GM06990 (cell line): ENCODE data around the gene STARD13.
"Not testable (repeated sequence)": the region's sequence is repeated elsewhere in the genome, so short reads cannot be mapped to it uniquely, and the experiment has no call there.

ENCODE experiments used
- DNase-seq: peaks from one replicate; pipeline ENCODE4 v3.0.0-alpha.2; 2011; ENCODE audit not compliant: insufficient read length; ENCODE audit errors: extremely low read depth
- H3K27me3 ChIP-seq: replicated peaks from 2 replicates; pipeline ENCODE4 v1.6.0; 2011; ENCODE audit warnings: low read length; ENCODE audit not compliant: control insufficient read depth, insufficient read depth
- H3K36me3 ChIP-seq: 2 replicates; pipeline ENCODE4 v1.5.1; 2011; ENCODE audit warnings: low read length; ENCODE audit not compliant: control insufficient read depth, insufficient read depth
- H3K4me3 ChIP-seq: replicated peaks from 2 replicates; pipeline ENCODE4 v1.5.1; 2011; ENCODE audit warnings: low read depth, mild to moderate bottlenecking, control low read depth, low read length
- CTCF ChIP-seq: IDR thresholded peaks from 2 replicates; pipeline ENCODE4 v1.5.1; 2011; ENCODE audit warnings: low read length, control low read depth, mild to moderate bottlenecking, inconsistent platforms; ENCODE audit not compliant: insufficient read depth, poor library complexity, severe bottlenecking

Gene STARD13

DNA sequence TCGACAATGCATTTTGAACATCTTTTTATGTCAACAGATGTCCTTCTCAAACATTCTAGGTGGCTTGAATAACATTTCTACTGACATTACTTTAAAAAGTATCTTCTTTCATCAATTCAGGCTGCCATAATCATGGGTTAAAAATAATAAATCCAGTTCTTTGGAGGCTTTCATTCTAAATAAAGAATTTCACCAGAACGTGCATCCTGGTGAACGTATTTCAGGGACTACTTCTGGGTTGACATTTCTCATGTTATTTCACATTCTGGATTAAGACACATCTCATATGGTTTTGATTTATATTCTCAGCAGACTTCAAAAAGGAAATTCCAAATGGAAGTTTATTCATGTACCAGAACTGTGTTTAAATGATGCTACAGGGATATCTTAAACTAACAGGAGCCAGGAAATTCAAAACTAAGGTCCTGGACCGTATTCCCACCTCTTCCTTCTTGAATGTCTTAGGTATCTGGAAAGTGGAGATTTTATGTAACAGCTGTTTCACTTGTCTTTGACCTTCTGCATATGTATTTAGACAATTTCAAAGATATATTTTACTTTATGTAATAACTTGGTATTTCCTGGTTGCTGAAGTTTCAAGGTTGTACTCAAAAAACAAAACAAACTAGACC is 107.2 kb downstream of the STARD13 start:
- no peak for TF ChIP-seq CTCF
- Histone ChIP-seq H3K27me3 (no peaks in the 10 kb centered on the region), H3K4me3 (no peak overlapping the region), H3K36me3 (no peaks in the 10 kb centered on the region; the same call in 1 of the 2 replicates)
- DNase-seq = no peak

GRCh38 chr13:33177340-33178208 is 108.0 kb downstream of the STARD13 start:
- H3K36me3 ChIP-seq, DNase-seq, H3K4me3 ChIP-seq, H3K27me3 ChIP-seq: not testable (repeated sequence)

- TF ChIP-seq CTCF = no peak
- H3K27me3 ChIP-seq = no peaks in the 10 kb centered on the region
- no peak for DNase-seq
Measured at GRCh38 chr13:33176526-33176925, 109.0 kb downstream of the STARD13 start.

DNA sequence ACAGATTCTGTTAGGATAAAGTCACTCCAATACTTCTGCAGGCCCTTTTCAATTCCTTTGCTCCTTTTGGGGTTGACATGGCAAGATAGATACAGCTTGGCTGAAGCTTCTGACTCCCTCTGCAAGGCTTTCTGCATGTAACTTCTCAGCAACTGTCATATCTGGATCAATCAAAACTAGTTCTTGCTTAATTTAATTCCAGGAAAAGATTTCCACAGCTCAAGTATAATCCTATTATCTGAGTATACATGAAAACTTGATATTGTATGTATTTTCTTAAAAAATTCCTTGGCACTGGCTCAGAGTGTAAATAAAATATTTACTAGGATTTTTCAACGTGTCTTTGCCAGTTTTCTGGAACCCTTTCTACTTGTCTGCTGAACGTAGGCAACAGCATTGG is 109.6 kb downstream of the STARD13 start:
- no peaks in the 10 kb centered on the region for H3K27me3 ChIP-seq
- no peak for TF ChIP-seq CTCF
- no peak overlapping the region for H3K4me3 ChIP-seq
- H3K36me3 ChIP-seq = no peaks in the 10 kb centered on the region; the same call in 1 of the 2 replicates
- no peak for DNase-seq

More at GRCh38 chr13:33176526-33176925, 109.0 kb downstream of the STARD13 start:
- Histone ChIP-seq H3K4me3 (no peak overlapping the region), H3K36me3 (no peaks in the 10 kb centered on the region; the same call in 1 of the 2 replicates)

GRCh38 chr13:33174931-33175330 is 110.6 kb downstream of the STARD13 start:
- Histone ChIP-seq H3K4me3 (no peak overlapping the region), H3K27me3 (no peaks in the 10 kb centered on the region), H3K36me3 (no peaks in the 10 kb centered on the region; the same call in 1 of the 2 replicates)
- no peak for DNase-seq
- TF ChIP-seq CTCF = no peak

DNA sequence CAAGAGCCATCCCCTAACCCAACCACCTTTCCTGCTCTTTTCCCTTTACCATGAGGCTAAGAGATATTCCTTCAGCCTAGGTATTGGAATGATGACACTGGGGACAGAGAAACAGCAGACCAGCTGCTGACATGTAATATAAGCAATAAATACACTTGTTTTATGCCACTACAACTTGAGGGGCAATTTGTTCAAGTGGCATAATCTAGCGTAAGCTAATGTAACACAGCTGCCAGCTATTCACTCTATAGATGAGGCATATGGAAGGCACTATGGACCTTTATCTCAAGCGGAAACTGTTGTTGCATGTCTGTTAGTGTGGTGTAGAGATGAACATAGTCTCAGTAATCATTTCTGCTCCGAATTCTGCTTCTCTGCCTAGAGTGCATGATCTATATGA is 111.1 kb downstream of the STARD13 start:
- TF ChIP-seq CTCF = no peak
- DNase-seq = no peak
- H3K36me3 ChIP-seq = no peaks in the 10 kb centered on the region; the same call in 1 of the 2 replicates
- no peak overlapping the region for H3K4me3 ChIP-seq
- no peaks in the 10 kb centered on the region for H3K27me3 ChIP-seq
